ENCODE results near the gene NOP14. TPM values are rescaled to one million over a fixed set of nuclear protein-coding genes. Genes with fewer than 3 reads are reported as not detected.

The NOP14 gene
- total RNA-seq, 1 experiment from 2014 or later: 50.1 TPM

DNA sequence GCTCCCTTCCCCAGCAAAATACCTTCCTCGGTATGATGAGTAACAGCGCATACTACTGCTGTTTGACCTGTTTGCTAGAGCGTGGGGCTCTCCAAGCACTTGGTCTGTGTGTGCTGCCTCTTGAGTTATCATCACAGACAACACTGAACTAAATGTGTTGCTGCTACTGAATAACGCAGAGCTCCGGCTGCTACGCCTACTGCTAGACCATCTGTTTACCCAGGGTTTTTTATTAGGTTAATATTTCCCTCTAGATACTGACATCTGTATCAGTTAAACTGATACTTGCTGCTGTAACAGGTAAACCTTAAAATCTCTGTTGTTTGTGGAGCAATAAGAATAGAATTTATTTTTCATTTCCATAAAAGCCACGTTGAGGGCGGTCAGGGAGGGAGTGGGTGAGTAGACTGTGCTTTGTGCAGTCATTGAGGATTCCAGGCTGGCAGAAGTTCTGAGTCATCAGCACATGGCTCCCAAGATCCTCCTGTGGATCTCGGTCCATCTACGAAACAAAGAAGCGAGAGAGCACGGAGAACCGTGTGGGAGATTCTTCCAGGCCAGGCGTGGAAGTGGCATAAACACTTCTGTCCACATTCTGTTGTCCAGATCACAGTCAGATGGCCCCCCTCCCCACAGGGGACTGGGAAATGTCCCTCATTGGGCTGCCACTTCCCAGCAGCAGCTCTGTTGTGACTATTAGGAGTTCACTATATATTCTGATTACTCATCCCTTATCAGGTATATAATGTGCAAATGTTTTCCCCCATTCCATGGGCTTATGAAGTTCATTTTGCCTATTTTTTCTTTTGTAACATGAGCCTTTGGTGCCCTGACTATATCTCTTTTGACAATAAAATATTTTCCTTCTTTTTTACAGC, 14.2 kb upstream of the NOP14 start:
- no peaks in the 10 kb centered on the region for H4K20me1 ChIP-seq (ENCODE audit: control insufficient read depth, insufficient read depth, insufficient read length)
- peaks cover 8% of the 10 kb centered on the region for H3K9me3 ChIP-seq (ENCODE audit: control insufficient read depth, low read depth, low read length)
- Mint-ChIP-seq H3K27me3 (ENCODE audit: low read depth) (peaks cover 5% of the 10 kb centered on the region), H3K4me3 (no peak overlapping the region), H3K9me3 (peaks cover 7 to 11% of the 10 kb centered on the region in 2 experiments; a peak in 4 of 5 replicates), H3K4me1 (peaks cover 2 to 5% of the 10 kb centered on the region in 2 experiments; a peak in 2 of 4 replicates), H3K36me3 (ENCODE audit: insufficient read depth in 1 of 3, low read depth in 3 of 3) (peaks cover 0 to 2% (median 0%) of the 10 kb centered on the region in 3 experiments; a peak in 1 of 7 replicates), H3K27ac (no peak overlapping the region)
- H3T11ph ChIP-seq (ENCODE audit: low read length): no peak overlapping the region
- no peak overlapping the region for H3K4me2 ChIP-seq (ENCODE audit: insufficient read depth, insufficient read length, low read length)
- H2AFZ ChIP-seq (ENCODE audit: low read length): no peak overlapping the region
- no peak overlapping the region for H3K9ac ChIP-seq (ENCODE audit: extremely low read depth, insufficient read length, low read length)
- H2BK15ac ChIP-seq (ENCODE audit: low read depth, low read length): no peak overlapping the region
- no peak overlapping the region for H3K23ac ChIP-seq (ENCODE audit: insufficient read length, low read depth, low read length)
- H2BK5ac ChIP-seq (ENCODE audit: insufficient read length, low read length): no peak overlapping the region
- no peak for DNase-seq
- H3K23me2 ChIP-seq (ENCODE audit: insufficient read length, low read depth, low read length, poor library complexity, severe bottlenecking): no peaks in the 10 kb centered on the region
- no peak overlapping the region for H3K56ac ChIP-seq (ENCODE audit: insufficient read length, low read depth, low read length)
- no peak overlapping the region for H3K18ac ChIP-seq (ENCODE audit: insufficient read length, low read depth, low read length)
- H3K4me1 ChIP-seq (ENCODE audit: insufficient read depth, low read length): no peaks in the 10 kb centered on the region
- WGBS (ENCODE audit: extremely low coverage, insufficient read length, low lambda C conversion rate): no CpG with 5 or more reads among the region's 14 CpGs
- no peaks in the 10 kb centered on the region for H3K27me3 ChIP-seq (ENCODE audit: insufficient read depth, low read length)
- H3K14ac ChIP-seq (ENCODE audit: insufficient read depth, low read length): no peak overlapping the region
- H2BK12ac ChIP-seq (ENCODE audit: insufficient read length, low read depth, low read length): no peak overlapping the region
- no peaks in the 10 kb centered on the region for H3K79me2 ChIP-seq (ENCODE audit: insufficient read depth, low read length)
- H3K4ac ChIP-seq (ENCODE audit: low read depth, low read length): no peak overlapping the region
- H3K79me1 ChIP-seq (ENCODE audit: insufficient read depth, low read depth, low read length, poor library complexity, severe bottlenecking): no peaks in the 10 kb centered on the region
- H2BK20ac ChIP-seq (ENCODE audit: low read depth, low read length, poor library complexity, severe bottlenecking): no peak overlapping the region
- H2BK120ac ChIP-seq (ENCODE audit: low read depth, low read length, poor library complexity, severe bottlenecking): no peak overlapping the region
- H2AK5ac ChIP-seq (ENCODE audit: insufficient read length, low read length): no peak overlapping the region
- H4K8ac ChIP-seq (replicated peaks; ENCODE audit: insufficient read length, low read depth, low read length): peak overlapping the region; percentile 27
- H4K5ac ChIP-seq (ENCODE audit: insufficient read length, low read depth, low read length): no peak overlapping the region
- H4K91ac ChIP-seq (ENCODE audit: insufficient read length, low read depth, low read length): no peak overlapping the region
- no peak overlapping the region for H3K27ac ChIP-seq (ENCODE audit: insufficient read length, low read depth, low read length)
- TF ChIP-seq, protein P1, sequence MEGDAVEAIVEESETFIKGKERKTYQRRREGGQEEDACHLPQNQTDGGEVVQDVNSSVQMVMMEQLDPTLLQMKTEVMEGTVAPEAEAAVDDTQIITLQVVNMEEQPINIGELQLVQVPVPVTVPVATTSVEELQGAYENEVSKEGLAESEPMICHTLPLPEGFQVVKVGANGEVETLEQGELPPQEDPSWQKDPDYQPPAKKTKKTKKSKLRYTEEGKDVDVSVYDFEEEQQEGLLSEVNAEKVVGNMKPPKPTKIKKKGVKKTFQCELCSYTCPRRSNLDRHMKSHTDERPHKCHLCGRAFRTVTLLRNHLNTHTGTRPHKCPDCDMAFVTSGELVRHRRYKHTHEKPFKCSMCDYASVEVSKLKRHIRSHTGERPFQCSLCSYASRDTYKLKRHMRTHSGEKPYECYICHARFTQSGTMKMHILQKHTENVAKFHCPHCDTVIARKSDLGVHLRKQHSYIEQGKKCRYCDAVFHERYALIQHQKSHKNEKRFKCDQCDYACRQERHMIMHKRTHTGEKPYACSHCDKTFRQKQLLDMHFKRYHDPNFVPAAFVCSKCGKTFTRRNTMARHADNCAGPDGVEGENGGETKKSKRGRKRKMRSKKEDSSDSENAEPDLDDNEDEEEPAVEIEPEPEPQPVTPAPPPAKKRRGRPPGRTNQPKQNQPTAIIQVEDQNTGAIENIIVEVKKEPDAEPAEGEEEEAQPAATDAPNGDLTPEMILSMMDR (conservative IDR thresholded peaks at IDR 0.05): no peak

Measured in H9 (cell line).